Ramos (cell line): ENCODE measurements around the gene NT5C1A.

Experiments used
- in situ Hi-C: fragments of 300-500 bp; cut with MboI; formaldehyde crosslinking; loops from one replicate; pipeline ENCODE4 v1.14.3; 2022; ENCODE audit warnings: low sequenced_read_pairs; ENCODE audit not compliant: unreplicated experiment

The NT5C1A gene

GRCh38 chr1:39690794-39691382, 19.0 kb upstream of the NT5C1A start:
- in situ Hi-C loops: no loop called here

DNA sequence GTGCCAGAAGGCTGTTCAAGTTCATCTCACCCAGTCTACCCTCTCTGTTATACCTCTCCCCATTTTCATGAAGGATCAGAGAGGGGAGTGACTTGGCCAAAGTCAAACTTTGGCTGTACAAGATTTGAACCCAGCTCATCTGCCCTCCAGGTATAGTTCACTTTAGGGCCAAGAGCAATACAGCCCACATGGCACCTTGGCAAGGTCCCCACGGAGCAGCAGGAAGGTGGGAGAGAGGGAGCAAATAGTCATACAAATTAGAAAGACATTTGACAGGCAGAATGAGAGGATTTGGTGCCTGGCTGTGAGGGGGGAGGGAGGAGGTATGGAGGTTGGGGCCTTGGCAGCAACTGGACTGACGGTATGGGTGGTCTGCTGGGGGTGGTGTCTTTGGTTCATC, 18.3 kb upstream of the NT5C1A start:
- in situ Hi-C loops: no loop called here

DNA sequence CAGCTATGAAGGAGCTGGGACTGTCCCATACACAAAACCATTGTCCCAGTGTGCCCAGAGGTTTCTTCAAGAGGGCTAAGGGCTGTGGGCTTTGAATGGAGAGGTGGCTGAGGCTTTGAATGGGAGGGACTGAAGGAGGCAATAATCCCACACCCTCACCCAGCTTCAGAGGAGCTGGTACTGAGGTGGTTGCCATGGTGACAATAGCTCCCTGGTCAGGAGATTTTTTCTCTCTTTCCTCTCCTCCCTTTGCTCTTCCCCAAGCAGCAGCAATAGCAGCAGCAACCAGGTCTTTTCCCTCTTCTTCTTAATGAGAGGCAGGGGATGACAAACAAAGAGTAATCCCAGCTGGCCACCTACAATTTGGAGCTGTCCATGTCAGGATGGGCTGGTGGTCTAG, 17.7 kb upstream of the NT5C1A start:
- in situ Hi-C loops: no loop called here

DNA sequence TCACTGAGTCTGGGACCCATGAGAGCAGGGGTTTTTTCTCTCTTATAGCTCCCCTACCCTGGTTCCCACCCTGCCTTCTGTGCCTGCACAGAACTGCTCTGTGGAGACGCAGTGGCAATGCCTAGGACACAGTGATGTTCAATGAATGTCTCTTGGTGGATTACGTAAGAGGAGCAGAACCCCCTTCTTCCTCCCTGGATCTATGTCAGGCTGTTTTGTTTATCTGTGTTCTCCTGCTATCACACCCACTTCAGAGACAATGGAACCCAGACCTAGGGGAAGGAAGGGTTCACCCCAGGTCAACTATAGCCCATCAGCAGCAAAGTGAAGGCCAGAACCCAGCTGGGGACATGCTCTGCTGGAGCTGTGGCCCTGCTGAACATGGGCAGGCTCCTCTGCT, 17.3 kb upstream of the NT5C1A start:
- in situ Hi-C loops: no loop called here

DNA sequence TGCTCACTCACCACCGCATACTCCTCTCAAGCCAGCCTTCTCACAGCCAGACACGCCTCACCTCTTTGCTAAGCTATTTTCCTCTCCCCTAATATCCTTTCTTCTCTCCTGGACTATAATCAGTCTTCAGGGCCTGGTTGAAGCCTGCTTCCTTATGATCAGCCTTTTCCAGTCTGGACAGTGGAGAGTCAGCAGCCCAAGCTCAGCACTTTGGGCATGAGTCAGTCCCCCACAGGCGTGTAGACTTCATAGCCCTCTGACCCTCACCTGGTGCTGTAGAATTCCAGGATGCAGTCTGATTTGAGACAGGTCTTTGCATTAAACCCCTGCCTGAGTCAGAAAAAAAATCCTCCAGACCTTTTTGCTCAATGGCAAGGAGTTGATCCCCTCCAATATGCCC, 16.8 kb upstream of the NT5C1A start:
- in situ Hi-C loops: no loop called here

DNA sequence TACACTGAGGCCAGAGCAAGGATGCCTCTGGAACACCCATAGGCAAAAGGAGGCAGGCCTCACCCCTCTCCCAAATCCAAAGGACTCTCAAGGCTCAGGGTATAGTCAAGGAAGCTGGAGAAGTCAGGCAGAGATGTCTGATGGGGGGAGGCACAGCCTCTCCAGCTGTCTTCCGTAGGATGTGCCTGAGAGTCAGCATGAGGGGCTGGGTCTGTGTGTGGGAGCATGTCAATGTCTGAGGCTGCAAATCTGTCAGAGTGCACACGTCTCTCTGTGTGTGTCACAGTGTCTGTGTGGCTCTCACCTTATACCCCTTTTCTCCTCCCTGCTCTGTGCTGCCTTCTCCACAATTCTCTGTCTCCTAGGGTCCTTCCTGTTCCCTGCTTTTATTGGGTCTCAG, 15.3 kb upstream of the NT5C1A start:
- in situ Hi-C loops: no loop called here

- in situ Hi-C loops: no loop called here
Measured at GRCh38 chr1:39685071-39685470, 13.2 kb upstream of the NT5C1A start.

GRCh38 chr1:39684313-39684664, 12.4 kb upstream of the NT5C1A start:
- in situ Hi-C loops: no loop called here

DNA sequence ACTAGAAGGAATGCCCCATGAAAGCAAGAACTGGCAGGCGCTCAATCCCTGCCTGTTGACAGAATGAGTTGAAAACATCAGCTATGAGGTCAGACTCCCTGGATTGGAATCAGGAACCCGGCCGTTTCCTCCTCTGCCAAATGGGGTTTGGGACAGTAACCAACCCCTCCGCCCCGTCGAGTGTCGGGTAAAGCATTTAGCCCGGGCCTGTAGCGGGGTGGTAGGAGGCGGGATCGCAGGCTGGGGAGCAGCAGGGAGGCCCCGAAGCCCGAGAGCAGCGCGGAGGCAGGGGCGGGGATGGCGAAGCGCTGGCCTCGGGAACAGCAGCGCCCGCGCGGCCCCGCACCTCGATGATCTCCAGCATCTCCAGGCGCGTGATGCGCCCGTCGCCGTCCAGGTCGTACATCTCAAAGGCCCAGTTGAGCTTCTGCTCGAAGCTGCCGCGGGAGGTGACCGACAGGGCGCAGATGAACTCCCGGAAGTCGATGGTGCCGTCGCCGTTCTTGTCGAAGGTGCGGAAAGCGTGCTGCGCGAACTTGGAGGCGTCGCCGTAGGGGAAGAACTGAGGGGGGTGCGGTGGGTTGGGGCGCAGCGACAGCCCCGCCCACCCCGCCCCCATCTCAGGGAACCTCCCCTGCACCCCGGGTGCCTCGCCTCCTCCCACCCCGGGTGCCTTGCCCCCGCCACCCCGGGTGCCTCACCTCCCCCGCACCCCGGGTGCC, 11.8 kb upstream of the NT5C1A start:
- in situ Hi-C loops: no loop called here

- in situ Hi-C loops: no loop called here
Measured at GRCh38 chr1:39681999-39682398, 10.1 kb upstream of the NT5C1A start.

DNA sequence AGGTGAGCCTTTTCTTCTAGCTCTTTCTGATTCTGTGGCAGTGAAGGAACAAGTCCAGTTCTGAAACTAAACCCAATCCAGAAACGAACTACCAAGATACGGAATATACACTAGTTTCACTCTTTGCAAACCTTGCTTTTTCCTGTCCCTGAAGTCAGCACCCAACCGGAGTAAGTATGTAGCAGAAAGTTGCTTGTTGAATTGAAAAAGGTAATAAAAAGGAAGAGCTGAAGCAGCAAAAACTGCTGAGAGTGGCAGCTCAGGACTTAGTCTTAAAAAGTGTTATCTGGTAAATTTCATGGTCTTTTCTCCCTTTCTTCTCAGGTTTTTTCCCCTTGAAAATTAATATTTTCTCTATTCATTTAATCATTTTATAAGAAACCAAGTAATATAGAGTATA, 9.4 kb upstream of the NT5C1A start:
- in situ Hi-C loops: no loop called here

DNA sequence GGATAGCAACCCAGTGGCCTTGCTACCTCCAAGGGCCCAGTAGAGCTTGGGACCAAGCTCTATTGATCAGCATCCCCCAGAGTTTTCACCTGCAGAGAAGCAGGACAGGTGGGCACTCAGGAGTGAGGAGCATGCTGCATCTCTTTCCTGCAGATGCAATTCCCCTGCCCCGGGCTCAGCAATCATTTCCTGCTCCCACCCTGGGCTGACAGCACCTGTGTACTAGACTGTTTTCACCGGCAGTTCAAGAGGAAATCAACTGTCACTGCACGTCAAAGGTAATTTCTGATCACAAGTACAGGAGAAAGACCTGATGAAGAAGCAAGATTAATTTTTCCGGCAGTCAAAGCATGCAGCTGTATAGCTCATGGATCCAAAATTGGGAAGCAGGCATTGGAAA, 8.8 kb upstream of the NT5C1A start:
- in situ Hi-C loops: no loop called here

- in situ Hi-C loops: no loop called here
Measured at GRCh38 chr1:39679821-39680220, 7.9 kb upstream of the NT5C1A start.

- in situ Hi-C loops: no loop called here
Measured at GRCh38 chr1:39678889-39679288, 7.0 kb upstream of the NT5C1A start.

- in situ Hi-C loops: no loop called here
Measured at GRCh38 chr1:39677645-39678044, 5.7 kb upstream of the NT5C1A start.

DNA sequence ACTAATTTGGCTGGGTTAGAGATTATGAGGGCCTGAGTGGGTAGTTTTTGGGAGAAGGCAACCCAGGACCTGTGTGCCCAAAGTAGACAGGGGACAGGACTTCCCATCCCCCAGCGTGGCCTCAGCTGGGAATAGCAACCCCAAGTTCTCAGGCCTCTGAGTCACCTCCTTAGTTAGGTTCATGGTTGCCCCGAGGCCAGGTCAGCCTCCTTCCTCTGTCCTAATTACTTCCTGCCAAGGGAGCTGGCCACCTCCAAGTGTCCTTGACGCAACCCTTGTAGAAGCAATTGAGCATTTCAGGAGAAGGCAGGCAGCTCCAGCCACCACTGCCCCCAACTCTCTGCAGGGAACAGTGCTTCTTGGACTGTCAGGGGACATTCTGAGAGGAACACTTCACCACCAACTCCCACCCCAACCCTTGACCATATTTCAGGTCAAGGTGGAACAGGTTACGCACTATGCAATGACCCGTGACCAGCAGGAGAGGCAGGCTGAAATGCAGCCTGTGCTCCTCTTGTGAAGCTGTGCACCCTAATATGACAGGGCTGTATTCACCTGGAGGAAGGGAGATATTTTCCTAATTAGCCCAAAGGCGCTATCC, 5.1 kb upstream of the NT5C1A start:
- in situ Hi-C loops: no loop called here

GRCh38 chr1:39675220-39675619, 3.3 kb upstream of the NT5C1A start:
- in situ Hi-C loops: no loop called here

GRCh38 chr1:39673215-39673614, 1.3 kb upstream of the NT5C1A start:
- in situ Hi-C loops: no loop called here

DNA sequence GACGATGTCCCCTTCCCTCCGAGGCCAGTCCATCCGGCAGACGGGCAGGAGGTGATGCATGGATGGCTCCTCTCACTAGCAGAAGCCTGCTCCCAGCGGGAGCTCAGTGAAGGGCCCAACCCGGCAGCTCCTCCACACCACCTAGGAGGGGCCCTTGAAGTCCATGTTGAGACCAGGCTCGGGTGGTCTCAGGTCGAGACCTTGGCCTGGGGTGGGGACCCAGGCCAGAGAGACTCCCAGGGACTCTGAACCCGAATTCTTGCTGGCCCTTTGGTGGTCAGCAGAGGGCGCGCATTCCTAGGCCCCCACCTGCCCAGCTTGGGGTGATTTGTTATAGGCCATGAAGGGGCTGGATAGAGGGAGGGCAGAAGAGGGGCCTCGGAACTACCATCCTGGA, 642 bp upstream of the NT5C1A start:
- in situ Hi-C loops: no loop called here

DNA sequence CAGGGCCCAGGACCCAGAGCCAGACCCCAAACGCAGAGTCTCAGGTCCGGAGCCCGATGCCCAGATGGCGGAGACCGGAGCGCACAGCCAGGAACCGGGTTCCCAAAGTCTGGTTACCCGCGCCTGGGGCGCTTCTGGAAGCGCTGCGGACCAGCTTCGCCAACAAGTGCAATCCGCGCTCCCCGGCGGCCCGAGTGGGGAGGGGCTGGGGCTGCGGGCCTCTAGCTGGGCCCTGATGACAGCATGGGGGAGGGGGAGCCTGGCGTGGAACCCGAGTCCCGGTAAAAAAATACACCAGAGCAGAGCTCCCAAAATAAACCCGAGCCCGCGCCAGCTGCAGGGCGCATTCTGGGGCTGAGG, 494 bp downstream of the NT5C1A start:
- in situ Hi-C loops: no loop called here

DNA sequence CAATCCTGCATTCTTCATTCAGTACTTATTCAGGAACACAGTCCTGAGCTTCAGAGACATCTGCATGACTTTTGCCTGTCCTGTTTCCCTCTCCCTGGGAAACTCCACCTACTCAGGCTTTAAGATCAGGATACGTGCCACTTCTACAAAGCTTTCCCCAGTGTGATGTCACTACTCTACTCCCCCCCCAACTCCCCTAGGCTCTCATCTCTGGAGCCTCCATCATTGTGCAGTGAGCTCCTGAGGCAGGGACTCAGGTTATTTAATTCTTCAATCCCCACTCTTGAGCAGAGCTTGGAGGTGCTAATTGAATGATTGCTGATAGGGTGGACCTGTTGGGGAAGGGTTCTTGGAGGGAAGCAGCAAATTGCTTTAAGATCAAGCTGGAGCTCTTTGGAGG, 1.2 kb downstream of the NT5C1A start:
- in situ Hi-C loops: no loop called here

DNA sequence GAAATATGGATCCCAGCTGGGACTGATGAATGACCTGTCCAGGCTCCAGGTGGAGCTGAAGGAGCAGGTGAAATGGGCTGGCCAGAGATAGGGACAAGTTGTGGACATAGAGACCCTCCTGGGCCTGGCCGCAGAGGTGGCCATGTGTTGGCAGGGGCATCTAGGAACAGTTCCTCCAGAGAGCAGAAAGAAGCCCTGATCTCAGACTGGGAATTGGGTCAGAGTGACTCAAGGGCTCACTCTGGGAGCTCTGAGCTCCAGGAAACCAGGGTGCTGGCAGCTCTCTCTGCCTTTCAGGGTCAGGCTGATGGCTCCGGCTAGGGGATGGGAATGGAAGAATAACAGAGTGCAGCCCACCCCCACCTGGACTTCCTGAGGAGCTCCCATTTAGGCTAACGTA, 3.0 kb downstream of the NT5C1A start:
- in situ Hi-C loops: no loop called here
